A549 treated with RU486 at 1 μM for 4 hours (cell line): Measurements from ENCODE around the gene PSMD3. TPM values are rescaled to one million over a fixed set of nuclear protein-coding genes. Genes with fewer than 3 reads are reported as not detected.

Experiments
- total RNA-seq: library from RNA; stranded (reverse); fragments of 200-300 nt; extraction: Qiagen RNA extraction; gene quantifications from 5 replicates; pipeline ENCODE4 v1.2.3, GENCODE V29; 2022; ENCODE audit warnings: low read depth

PSMD3 gene
- total RNA-seq, result 149 to 180 TPM (median 173 TPM) in 5 replicates

DNA sequence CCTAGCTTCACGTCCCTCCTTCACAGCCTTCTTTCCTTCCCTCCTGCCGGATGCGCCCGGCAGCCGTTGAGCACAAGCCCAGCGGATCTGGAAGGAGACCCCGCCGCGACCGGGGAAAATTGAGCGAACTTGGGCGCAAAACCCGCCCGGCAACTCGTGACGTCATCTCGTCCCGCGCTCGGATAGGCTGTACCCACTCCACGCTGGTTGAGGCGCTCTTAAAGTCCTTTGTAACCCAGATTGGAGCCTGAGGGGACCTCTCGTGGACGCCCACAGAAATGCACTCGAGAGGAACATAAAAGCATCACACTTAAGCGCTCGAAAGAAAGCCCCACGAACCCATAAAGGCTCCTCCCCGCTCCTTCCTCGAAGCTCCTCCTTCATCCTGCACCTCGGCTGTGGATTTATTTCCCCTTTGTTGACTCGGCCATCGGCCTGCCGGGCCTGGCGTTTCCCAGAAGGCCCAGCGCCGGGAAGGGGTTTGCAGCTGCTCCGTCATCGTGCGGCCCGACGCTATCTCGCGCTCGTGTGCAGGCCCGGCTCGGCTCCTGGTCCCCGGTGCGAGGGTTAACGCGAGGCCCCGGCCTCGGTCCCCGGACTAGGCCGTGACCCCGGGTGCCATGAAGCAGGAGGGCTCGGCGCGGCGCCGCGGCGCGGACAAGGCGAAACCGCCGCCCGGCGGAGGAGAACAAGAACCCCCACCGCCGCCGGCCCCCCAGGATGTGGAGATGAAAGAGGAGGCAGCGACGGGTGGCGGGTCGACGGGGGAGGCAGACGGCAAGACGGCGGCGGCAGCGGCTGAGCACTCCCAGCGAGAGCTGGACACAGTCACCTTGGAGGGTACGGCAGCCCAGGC is at the start of gene PSMD3:
Gene PSMD3 (plus strand): TSS at position 457 of the 856 bp plus-strand sequence. CDS start 164 bp downstream, at position 621.

GRCh38 chr17:39962642-39963220 is 17.9 kb upstream of the PSMD3 start, which contains the start of gene GSDMA:
Gene GSDMA, plus strand, starts transcription at chr17:39963004. Its CDS starts 2,684 bp downstream, at chr17:39965688.

GRCh38 chr17:40015005-40015997 is 34.7 kb downstream of the PSMD3 start, which contains the start of gene CSF3:
Gene CSF3, plus strand, starts transcription at chr17:40015440. Its CDS starts 35 bp downstream, at chr17:40015475.

Other genes with a start within 250 kb of the PSMD3 start
- gene GRB7, start 242.9 kb upstream of the PSMD3 start, total RNA-seq, result 2.8 to 7.3 TPM (median 4.8 TPM) in 5 replicates
- gene IKZF3, start 116.5 kb upstream of the PSMD3 start, total RNA-seq, result not detected in 5 replicates
- gene ZPBP2, start 112.6 kb upstream of the PSMD3 start, total RNA-seq, result not detected in 5 replicates
- gene GSDMB, start 62.2 kb upstream of the PSMD3 start, total RNA-seq, result 1.7 to 2.9 TPM (median 2.3 TPM) in 5 replicates
- 33.9 to 47.8 TPM (median 44.0 TPM) in 5 replicates for gene ORMDL3, start 53.2 kb upstream of the PSMD3 start, total RNA-seq
- gene LRRC3C, start 53.1 kb upstream of the PSMD3 start, total RNA-seq, result not detected in 5 replicates
- gene GSDMA, start 17.8 kb upstream of the PSMD3 start, total RNA-seq, result not detected in 5 replicates
- 0.10 to 0.20 TPM (median 0.16 TPM) in 3 of 5 replicates, not detected in the others for gene CSF3, start 34.6 kb downstream of the PSMD3 start, total RNA-seq
- gene MED24, start 73.6 kb downstream of the PSMD3 start, total RNA-seq, result 41.4 to 55.4 TPM (median 50.7 TPM) in 5 replicates
- gene THRA, start 82.2 kb downstream of the PSMD3 start, total RNA-seq, result 13.3 to 19.6 TPM (median 18.7 TPM) in 5 replicates
- 9.3 to 12.8 TPM (median 11.5 TPM) in 5 replicates for gene NR1D1, start 119.8 kb downstream of the PSMD3 start, total RNA-seq
- gene MSL1, start 141.2 kb downstream of the PSMD3 start, total RNA-seq, result 54.9 to 64.4 TPM (median 62.7 TPM) in 5 replicates
- gene CASC3, start 159.7 kb downstream of the PSMD3 start, total RNA-seq, result 40.8 to 48.1 TPM (median 45.2 TPM) in 5 replicates
- 2.4 to 2.7 TPM (median 2.5 TPM) in 5 replicates for gene RAPGEFL1, start 196.7 kb downstream of the PSMD3 start, total RNA-seq
- 17.5 to 22.6 TPM (median 18.1 TPM) in 5 replicates for gene WIPF2, start 238.5 kb downstream of the PSMD3 start, total RNA-seq